Measurements from ENCODE around the gene OXA1L. TPM values are rescaled to one million over a fixed set of nuclear protein-coding genes. Genes with fewer than 3 reads are reported as not detected.
A peak's percentile ranks its signal among the peaks of the same experiment; 100 is the strongest.
"Not testable (repeated sequence)": the region's sequence is repeated elsewhere in the genome, so short reads cannot be mapped to it uniquely, and the experiment has no call there.

The OXA1L gene
- total and polyA plus RNA-seq, 2 experiments from 2014 or later = 61.7 to 91.7 TPM

- no peak for TF ChIP-seq ZNF462 (CRISPR knock-in tag; IDR thresholded peaks at IDR 0.05)
These were observed 37.1 kb downstream of the OXA1L start (continued) for GRCh38 chr14:22803687-22803974.

GRCh38 chr14:22805235-22805634 is 38.7 kb downstream of the OXA1L start:
- not testable (repeated sequence) for H3K4me1 Mint-ChIP-seq; H3K4me1 ChIP-seq (ENCODE audit: insufficient read depth); H3K79me2 ChIP-seq (replicated peaks; ENCODE audit: insufficient read depth); H4K20me1 ChIP-seq (replicated peaks; ENCODE audit: insufficient read depth); H3K4me3 ChIP-seq; H3K36me3 Mint-ChIP-seq (ENCODE audit: low read depth); H3K9me2 ChIP-seq (ENCODE audit: insufficient read depth); H3K27ac ChIP-seq (ENCODE audit: low read depth); H3K27ac Mint-ChIP-seq; H3K36me3 ChIP-seq (ENCODE audit: insufficient read depth); H3K9me3 Mint-ChIP-seq; H2AFZ ChIP-seq; ATAC-seq; H3K4me3 Mint-ChIP-seq; H3F3A ChIP-seq (replicated peaks; ENCODE audit: low read depth); H3K27me3 ChIP-seq (ENCODE audit: insufficient read depth); H3K4me2 ChIP-seq; H3K27me3 Mint-ChIP-seq (ENCODE audit: insufficient read depth, low read depth, poor library complexity); DNase-seq (ENCODE audit: low spot score)

DNA sequence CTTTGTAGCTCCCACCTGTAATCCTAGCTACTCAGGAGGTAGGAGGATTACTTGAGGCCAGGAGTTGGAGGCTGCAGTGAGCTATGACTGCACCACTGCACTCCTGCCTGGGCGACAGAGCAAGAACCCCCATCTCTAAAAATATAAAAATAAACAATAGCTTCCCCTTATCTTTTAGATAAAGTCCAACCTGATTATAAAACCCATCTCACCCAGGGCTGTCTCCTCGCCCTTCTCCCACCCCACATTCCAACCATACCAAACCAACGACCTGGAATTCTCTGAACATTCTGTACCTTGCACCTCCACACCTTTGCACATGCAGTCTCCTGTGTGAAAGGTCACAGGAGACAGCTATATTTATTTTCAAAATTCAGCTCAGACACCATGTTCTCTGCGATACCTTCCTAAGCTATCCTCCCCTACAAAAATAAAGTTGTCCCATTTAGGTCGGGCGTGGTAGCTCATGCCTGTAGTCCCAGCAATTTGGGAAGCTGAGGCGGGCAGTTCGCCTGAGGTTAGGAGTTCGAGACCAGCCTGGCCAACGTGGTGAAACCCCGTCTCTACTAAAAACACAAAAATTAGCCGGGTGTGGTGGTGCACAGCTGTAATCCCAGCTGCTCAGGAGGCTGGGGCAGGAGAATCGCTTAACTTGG is 41.1 kb downstream of the OXA1L start:
- Histone ChIP-seq H3K79me2 (replicated peaks; ENCODE audit: insufficient read depth) (no peaks in the 10 kb centered on the region), H3K9me2 (ENCODE audit: insufficient read depth) (no peaks in the 10 kb centered on the region), H3K27me3 (ENCODE audit: insufficient read depth) (no peaks in the 10 kb centered on the region), H3K36me3 (ENCODE audit: insufficient read depth) (no peaks in the 10 kb centered on the region), H3F3A (replicated peaks; ENCODE audit: low read depth) (no peaks in the 10 kb centered on the region; the same call in 1 of the 2 replicates), H3K4me2 (no peak overlapping the region), H3K27ac (ENCODE audit: low read depth) (no peak overlapping the region), H4K20me1 (replicated peaks; ENCODE audit: insufficient read depth) (no peaks in the 10 kb centered on the region), H3K4me1 (ENCODE audit: insufficient read depth) (peaks cover 6% of the 10 kb centered on the region), H3K4me3 (no peak overlapping the region), H2AFZ (0 out of 2 replicates have a peak overlapping the region, but pooled peaks have one; percentile 29)
- ATAC-seq (peak; percentile 44), DNase-seq (ENCODE audit: low spot score) (no peak)
- Mint-ChIP-seq H3K27me3 (ENCODE audit: insufficient read depth, low read depth, poor library complexity) (no peaks in the 10 kb centered on the region), H3K4me1 (peaks cover 10% of the 10 kb centered on the region), H3K27ac (no peak overlapping the region), H3K36me3 (ENCODE audit: low read depth) (no peaks in the 10 kb centered on the region), H3K4me3 (no peak overlapping the region), H3K9me3 (no peaks in the 10 kb centered on the region)
- TF ChIP-seq ZNF462 (CRISPR knock-in tag; IDR thresholded peaks at IDR 0.05) (no peak), CREB1 (CRISPR knock-in tag; IDR thresholded peaks at IDR 0.05; ENCODE audit: low read depth) (no peak), STAT1 (IDR thresholded peaks at IDR 0.05; ENCODE audit: unreplicated experiment) (no peak), ZNF114 (CRISPR knock-in tag; IDR thresholded peaks at IDR 0.05) (no peak)
